Measurements from ENCODE around the gene MRPL53.

GRCh38 chr2:74471332-74472065 is 981 bp downstream of the MRPL53 start:
- TF ChIP-seq YY1 (IDR thresholded peaks at IDR 0.05; ENCODE audit: insufficient read depth, insufficient read length) (no peak), ZNF274 (IDR thresholded peaks at IDR 0.05; ENCODE audit: low read depth, low read length) (no peak), SUZ12 (IDR thresholded peaks at IDR 0.05; ENCODE audit: extremely low read depth, insufficient read depth, insufficient read length) (no peak)

Measured in NT2/D1 (cell line).